GM21447 (cell line): ENCODE results near the gene PCYOX1L.

Experiments used
- ATAC-seq: cut with Tn5 transposase; IDR thresholded peaks from one replicate; pipeline ENCODE4 v1.9.1; 2021; ENCODE audit not compliant: unreplicated experiment

PCYOX1L gene

GRCh38 chr5:149337736-149338135 is 20.1 kb upstream of the PCYOX1L start:
- no peak for ATAC-seq

- no peak for ATAC-seq
These were observed 19.5 kb upstream of the PCYOX1L start for GRCh38 chr5:149338364-149338763.

GRCh38 chr5:149340920-149341319 is 16.9 kb upstream of the PCYOX1L start:
- ATAC-seq: no peak

- ATAC-seq: no peak
These were observed 16.0 kb upstream of the PCYOX1L start for GRCh38 chr5:149341876-149342275.

- ATAC-seq: no peak
These were observed 13.7 kb upstream of the PCYOX1L start for GRCh38 chr5:149344151-149344550.

GRCh38 chr5:149345147-149345891 is 12.5 kb upstream of the PCYOX1L start, which contains the start of gene GRPEL2:
Gene GRPEL2, plus strand, starts transcription at chr5:149345499. Its CDS starts 41 bp downstream, at chr5:149345540.
- ATAC-seq: peak; percentile 94

GRCh38 chr5:149345892-149346222 is 12.0 kb upstream of the PCYOX1L start:
- ATAC-seq: peak; percentile 4

- no peak for ATAC-seq
These were observed 9.3 kb upstream of the PCYOX1L start for GRCh38 chr5:149348518-149348917.

- no peak for ATAC-seq
These were observed 8.5 kb upstream of the PCYOX1L start for GRCh38 chr5:149349382-149349781.

- no peak for ATAC-seq
These were observed 5.7 kb upstream of the PCYOX1L start for GRCh38 chr5:149352169-149352568.

- no peak for ATAC-seq
These were observed 3.9 kb upstream of the PCYOX1L start for GRCh38 chr5:149353911-149354310.

- ATAC-seq: no peak
These were observed 2.2 kb upstream of the PCYOX1L start for GRCh38 chr5:149355688-149356087.

- ATAC-seq: no peak
These were observed 1.5 kb upstream of the PCYOX1L start for GRCh38 chr5:149356391-149356790.

GRCh38 chr5:149358294-149358651 is 427 bp downstream of the PCYOX1L start:
- peak; percentile 14 for ATAC-seq

- no peak for ATAC-seq
These were observed 1.1 kb downstream of the PCYOX1L start for GRCh38 chr5:149358868-149359495.

- ATAC-seq: no peak
These were observed 2.4 kb downstream of the PCYOX1L start for GRCh38 chr5:149360272-149360671.

GRCh38 chr5:149362541-149362940 is 4.7 kb downstream of the PCYOX1L start:
- no peak for ATAC-seq

GRCh38 chr5:149363358-149363757 is 5.5 kb downstream of the PCYOX1L start:
- ATAC-seq: no peak

- ATAC-seq: no peak
These were observed 6.1 kb downstream of the PCYOX1L start for GRCh38 chr5:149363936-149364335.

GRCh38 chr5:149364719-149365118 is 6.9 kb downstream of the PCYOX1L start:
- ATAC-seq: no peak

- ATAC-seq: no peak
These were observed 7.6 kb downstream of the PCYOX1L start for GRCh38 chr5:149365418-149365817.

GRCh38 chr5:149366169-149366729 is 8.4 kb downstream of the PCYOX1L start:
- no peak for ATAC-seq
